CD8-positive, alpha-beta memory T cell (primary cell): ENCODE results near the gene LDB1. TPM values are rescaled to one million over a fixed set of nuclear protein-coding genes. Genes with fewer than 3 reads are reported as not detected.
A peak's percentile ranks its signal among the peaks of the same experiment; 100 is the strongest.

Source experiments
- CTCF ChIA-PET: fragments of 350-600 bp; sonication (Branson Sonifier 250); formaldehyde crosslinking; loops from one replicate; lab custom pipeline; 2021; ENCODE audit warnings: antibody characterized with exemption; lab: Charles Lee
- POLR2A ChIA-PET: fragments of 350-600 bp; sonication (Branson Sonifier 250); formaldehyde crosslinking; loops from one replicate; lab custom pipeline; 2021; ENCODE audit warnings: antibody characterized with exemption; lab: Charles Lee
- DNase-seq, 5 donors: peaks; one replicate each; pipeline versions ENCODE4 v3.0.0 to v3.0.0-alpha.2; 2020 to 2022; ENCODE audit warnings: mixed read lengths in 1 of 5
- H3K27ac ChIP-seq: one replicate; pipeline ENCODE4 v1.7.0; 2013; ENCODE audit warnings: low read depth, mild to moderate bottlenecking, low read length, moderate library complexity
- H3K27me3 ChIP-seq: 2 replicates; pipeline ENCODE4 v1.7.0; 2013; ENCODE audit warnings: low read length, mild to moderate bottlenecking; ENCODE audit not compliant: insufficient read depth, poor library complexity, severe bottlenecking
- H3K36me3 ChIP-seq: 2 replicates; pipeline ENCODE4 v1.7.0; 2013; ENCODE audit warnings: mild to moderate bottlenecking, low read length, moderate library complexity; ENCODE audit not compliant: insufficient read depth
- H3K4me1 ChIP-seq: 2 replicates; pipeline ENCODE4 v1.7.0; 2013; ENCODE audit warnings: mild to moderate bottlenecking, low read length, moderate library complexity; ENCODE audit not compliant: insufficient read depth
- H3K4me3 ChIP-seq: 2 replicates; pipeline ENCODE4 v1.7.0; 2013; ENCODE audit warnings: mild to moderate bottlenecking, low read length
- H3K9me3 ChIP-seq: 2 replicates; pipeline ENCODE4 v1.7.0; 2013; ENCODE audit warnings: mild to moderate bottlenecking, low read length
- H3K27ac Mint-ChIP-seq, 8 donors: one replicate each; pipeline ENCODE4 v1.8.0; 2020 to 2021; ENCODE audit warnings: mixed read lengths in 8 of 8, mild to moderate bottlenecking in 6 of 8, inconsistent platforms in 3 of 8, moderate library complexity in 3 of 8
- H3K27me3 Mint-ChIP-seq, 2 donors: one replicate each; pipeline ENCODE4 v1.8.0; 2020 to 2021; ENCODE audit warnings: mixed read lengths in 2 of 2, mild to moderate bottlenecking in 1 of 2, moderate library complexity in 1 of 2
- H3K36me3 Mint-ChIP-seq, 3 donors: one replicate each; pipeline ENCODE4 v1.8.0; 2020 to 2021; ENCODE audit warnings: mixed read lengths in 3 of 3, inconsistent platforms in 1 of 3, mild to moderate bottlenecking in 1 of 3
- H3K4me1 Mint-ChIP-seq, 3 donors: one replicate each; pipeline ENCODE4 v1.8.0; 2020 to 2021; ENCODE audit warnings: mixed read lengths in 3 of 3, inconsistent platforms in 1 of 3, mild to moderate bottlenecking in 1 of 3
- H3K4me3 Mint-ChIP-seq, 7 donors: one replicate each; pipeline ENCODE4 v1.8.0; 2020 to 2021; ENCODE audit warnings: mixed read lengths in 7 of 7, mild to moderate bottlenecking in 6 of 7, moderate library complexity in 4 of 7, inconsistent platforms in 2 of 7
- H3K9me3 Mint-ChIP-seq, 5 donors: one replicate each; pipeline ENCODE4 v1.8.0; 2020 to 2022; ENCODE audit warnings: mixed read lengths in 5 of 5, mild to moderate bottlenecking in 3 of 5, moderate library complexity in 2 of 5, inconsistent platforms in 1 of 5
- polyA plus RNA-seq: library from polyadenylated mRNA; unstranded; fragments of 300-500 nt; fragmentation: Illumina TruSeq; gene quantifications from one replicate; pipeline ENCODE4 v1.2.3, GENCODE V29; 2021
- total RNA-seq, 2 experiments: library from RNA; stranded (reverse); gene quantifications; one replicate each; pipeline ENCODE4 v1.2.3, GENCODE V29; 2021

Gene LDB1
- total and polyA plus RNA-seq, 3 experiments from 2014 or later: 36.0 to 64.8 (median 64.3) TPM

DNA sequence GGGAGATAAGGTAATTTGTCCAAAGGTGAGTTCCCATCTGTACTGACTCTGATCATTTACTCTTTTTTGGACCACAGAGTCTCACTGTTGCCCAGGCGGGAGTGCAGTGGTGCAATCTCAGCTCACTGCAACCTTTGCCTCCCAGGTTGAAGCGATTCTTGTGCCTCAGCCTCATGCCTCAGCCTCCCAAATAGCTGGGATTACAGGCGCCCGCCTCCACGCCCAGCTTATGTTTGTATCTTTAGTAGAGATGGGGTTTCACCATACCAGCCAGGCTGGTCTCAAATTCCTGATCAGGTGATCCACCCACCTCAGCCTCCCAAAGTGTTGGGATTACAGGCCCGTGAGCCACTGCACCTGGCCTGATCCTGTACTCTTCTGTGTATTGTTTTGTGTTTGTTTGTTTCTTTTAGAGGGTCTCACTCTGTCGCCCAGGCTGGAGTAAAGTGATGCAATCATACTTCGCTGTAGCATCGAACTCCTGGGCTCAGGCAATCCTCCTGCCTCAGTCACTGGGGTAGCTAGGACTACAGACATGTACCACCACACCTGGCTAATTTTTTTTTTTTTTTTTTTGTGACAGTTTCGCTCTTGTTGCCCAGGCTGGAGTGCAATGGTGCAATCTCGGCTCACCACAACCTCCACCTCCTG lies 34.4 kb upstream of the LDB1 start:
- DNase-seq: no peak
- peaks cover 27% of the 10 kb centered on the region for H3K36me3 ChIP-seq
- H3K4me3 ChIP-seq: no peak overlapping the region
- Mint-ChIP-seq H3K4me3 (peak overlapping the region in 6 of 7 donors; percentile 37 to 99 (median 62)), H3K27ac (peak overlapping the region; percentile 19 to 97 (median 68)), H3K9me3 (no peaks in the 10 kb centered on the region), H3K4me1 (peaks cover 36 to 60% (median 55%) of the 10 kb centered on the region in 3 donors), H3K36me3 (peaks cover 7 to 60% (median 8%) of the 10 kb centered on the region in 3 donors), H3K27me3 (peaks cover 0 to 1% of the 10 kb centered on the region in 2 donors)
- no peak overlapping the region for H3K27ac ChIP-seq
- ChIA-PET CTCF (no interaction called here), POLR2A (interaction anchor here (0.6 to 0.7 kb wide), 3 partner anchors 36 to 319 kb away, joined by 3 to 5 read pairs (median 3); no protein-coding TSS in a partner anchor)
- no peaks in the 10 kb centered on the region for H3K9me3 ChIP-seq
- no peaks in the 10 kb centered on the region for H3K27me3 ChIP-seq
- H3K4me1 ChIP-seq: peaks cover 22% of the 10 kb centered on the region

DNA sequence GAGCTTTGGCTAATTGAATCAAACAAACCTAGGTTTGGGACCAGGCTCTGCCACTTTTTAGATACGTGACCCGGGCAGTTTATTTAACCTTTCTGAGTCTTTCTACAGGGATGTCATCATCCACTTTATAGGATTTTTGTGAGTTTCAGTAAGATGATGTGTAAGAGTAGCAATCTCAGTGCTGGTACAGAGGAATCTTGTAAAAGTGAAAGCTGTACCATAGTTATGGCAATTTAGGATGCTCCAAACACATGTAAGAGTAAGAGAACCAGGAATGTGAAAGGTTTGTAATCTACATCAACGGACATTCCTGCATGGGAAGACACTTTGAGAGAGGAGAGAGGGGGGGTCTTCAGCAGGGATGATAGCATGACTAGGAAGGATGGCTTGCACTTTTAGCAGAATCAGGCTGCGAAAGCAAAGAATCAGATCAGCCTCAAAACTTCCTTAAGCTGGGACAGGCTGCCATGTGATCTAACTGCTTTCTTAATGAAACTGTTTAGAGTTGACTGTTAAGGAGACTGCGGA lies 33.0 kb upstream of the LDB1 start:
- Histone ChIP-seq H3K27me3 (no peaks in the 10 kb centered on the region), H3K4me3 (peak overlapping the region; percentile 91), H3K36me3 (peaks cover 24% of the 10 kb centered on the region), H3K9me3 (no peaks in the 10 kb centered on the region), H3K27ac (peak overlapping the region; percentile 93), H3K4me1 (peaks cover 22% of the 10 kb centered on the region)
- no peak for DNase-seq
- ChIA-PET CTCF (interaction anchor here (0.7 to 2.5 kb wide), 4 partner anchors 17 to 901 kb away, joined by 3 to 10 read pairs (median 4); no protein-coding TSS in a partner anchor), POLR2A (interaction anchor here (0.6 to 1.0 kb wide), 2 partner anchors 297 to 1140 kb away, joined by 3 to 8 read pairs; no protein-coding TSS in a partner anchor)
- peaks cover 3 to 60% (median 14%) of the 10 kb centered on the region in 3 donors for H3K36me3 Mint-ChIP-seq
- peak overlapping the region; percentile 88 to 99 (median 95) for H3K4me3 Mint-ChIP-seq
- peak overlapping the region; percentile 93 to 99 (median 98) for H3K27ac Mint-ChIP-seq
- H3K4me1 Mint-ChIP-seq: peaks cover 36 to 60% (median 55%) of the 10 kb centered on the region in 3 donors
- peaks cover 0 to 1% of the 10 kb centered on the region in 2 donors for H3K27me3 Mint-ChIP-seq
- no peaks in the 10 kb centered on the region for H3K9me3 Mint-ChIP-seq

DNA sequence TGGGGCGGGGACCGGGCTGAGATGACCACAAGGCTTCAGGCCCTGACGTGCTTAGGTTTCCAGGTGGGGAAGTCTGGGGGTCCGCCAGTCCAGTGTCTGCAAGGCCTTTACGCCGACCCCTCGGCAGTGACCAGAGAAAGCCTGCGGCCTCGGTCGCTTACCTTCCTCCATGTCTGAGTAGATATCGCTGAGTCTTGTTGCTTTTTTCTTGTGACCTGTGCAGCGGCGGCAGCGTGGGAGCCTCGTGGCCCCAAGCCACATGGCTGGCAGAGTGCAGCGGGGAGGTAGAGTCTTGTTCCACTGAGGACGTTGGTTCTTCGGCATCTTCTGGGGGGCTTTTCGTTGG lies 32.4 kb upstream of the LDB1 start:
- H3K27me3 Mint-ChIP-seq: peaks cover 0 to 1% of the 10 kb centered on the region in 2 donors
- DNase-seq: peak in 1 of 5 donors; percentile 20
- H3K27ac Mint-ChIP-seq: peak overlapping the region; percentile 93 to 99 (median 98)
- H3K4me1 ChIP-seq: peaks cover 22% of the 10 kb centered on the region
- POLR2A ChIA-PET: interaction anchor here (0.6 to 2.0 kb wide), 7 partner anchors 17 to 1140 kb away, joined by 3 to 8 read pairs (median 4); partner anchors contain the start of genes C10orf95 and OGA
- H3K36me3 ChIP-seq: peaks cover 21% of the 10 kb centered on the region
- H3K36me3 Mint-ChIP-seq: peaks cover 2 to 60% (median 16%) of the 10 kb centered on the region in 3 donors
- peak overlapping the region; percentile 93 for H3K27ac ChIP-seq
- peaks cover 36 to 58% (median 54%) of the 10 kb centered on the region in 3 donors for H3K4me1 Mint-ChIP-seq
- H3K4me3 Mint-ChIP-seq: peak overlapping the region; percentile 88 to 99 (median 95)
- H3K27me3 ChIP-seq: no peaks in the 10 kb centered on the region
- H3K4me3 ChIP-seq: peak overlapping the region; percentile 91
- no peaks in the 10 kb centered on the region for H3K9me3 ChIP-seq
- CTCF ChIA-PET: interaction anchor here (1.0 to 2.5 kb wide), 9 partner anchors 9 to 79 kb away, joined by 3 to 10 read pairs (median 4); no protein-coding TSS in a partner anchor
- H3K9me3 Mint-ChIP-seq: no peaks in the 10 kb centered on the region

DNA sequence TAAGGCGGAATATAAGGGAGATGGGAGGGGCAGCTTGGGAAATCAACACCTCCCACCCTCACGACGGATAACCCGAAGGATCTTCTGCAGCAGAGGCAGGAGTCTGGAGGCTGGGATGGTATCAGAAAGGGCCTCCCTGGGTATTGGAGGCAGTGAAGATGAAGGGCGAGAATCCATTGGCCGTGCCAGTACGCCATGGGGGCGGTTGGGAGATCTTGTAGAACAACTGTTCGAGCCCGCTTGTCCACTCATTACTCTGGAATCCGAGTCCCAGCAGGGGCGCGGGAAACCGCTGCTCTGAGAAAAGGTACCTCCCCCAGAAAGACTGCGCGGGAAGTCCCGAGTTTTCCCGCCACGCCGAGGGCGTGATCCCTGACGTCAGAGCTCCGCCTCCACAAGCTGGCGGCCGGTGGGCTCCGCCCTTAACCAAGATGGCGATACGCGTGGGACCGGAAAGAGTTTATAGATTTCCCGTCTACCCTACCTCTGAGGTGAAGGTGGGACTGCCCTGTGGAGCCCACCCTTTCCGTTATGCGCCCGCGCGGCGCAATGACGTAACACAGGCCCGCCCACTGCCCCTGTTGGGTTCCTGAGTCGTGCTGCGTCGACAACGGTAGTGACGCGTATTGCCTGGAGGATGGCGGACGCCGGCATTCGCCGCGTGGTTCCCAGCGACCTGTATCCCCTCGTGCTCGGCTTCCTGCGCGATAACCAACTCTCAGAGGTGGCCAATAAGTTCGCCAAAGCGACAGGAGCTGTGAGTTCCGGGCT lies 31.8 kb upstream of the LDB1 start, which contains the start of gene NOLC1:
Gene NOLC1 (plus strand): TSS at position 616 of the 771 bp plus-strand sequence. CDS start 22 bp downstream, at position 638.
- CTCF ChIA-PET: interaction anchor here (0.6 to 2.5 kb wide), 11 partner anchors 8 to 352 kb away, joined by 3 to 10 read pairs (median 4); partner anchors contain the start of gene SUFU
- peak within 1 kb of the TSS; percentile 88 to 99 (median 95) for H3K4me3 Mint-ChIP-seq
- H3K36me3 ChIP-seq: peaks cover 15% of the 10 kb centered on the region

DNA sequence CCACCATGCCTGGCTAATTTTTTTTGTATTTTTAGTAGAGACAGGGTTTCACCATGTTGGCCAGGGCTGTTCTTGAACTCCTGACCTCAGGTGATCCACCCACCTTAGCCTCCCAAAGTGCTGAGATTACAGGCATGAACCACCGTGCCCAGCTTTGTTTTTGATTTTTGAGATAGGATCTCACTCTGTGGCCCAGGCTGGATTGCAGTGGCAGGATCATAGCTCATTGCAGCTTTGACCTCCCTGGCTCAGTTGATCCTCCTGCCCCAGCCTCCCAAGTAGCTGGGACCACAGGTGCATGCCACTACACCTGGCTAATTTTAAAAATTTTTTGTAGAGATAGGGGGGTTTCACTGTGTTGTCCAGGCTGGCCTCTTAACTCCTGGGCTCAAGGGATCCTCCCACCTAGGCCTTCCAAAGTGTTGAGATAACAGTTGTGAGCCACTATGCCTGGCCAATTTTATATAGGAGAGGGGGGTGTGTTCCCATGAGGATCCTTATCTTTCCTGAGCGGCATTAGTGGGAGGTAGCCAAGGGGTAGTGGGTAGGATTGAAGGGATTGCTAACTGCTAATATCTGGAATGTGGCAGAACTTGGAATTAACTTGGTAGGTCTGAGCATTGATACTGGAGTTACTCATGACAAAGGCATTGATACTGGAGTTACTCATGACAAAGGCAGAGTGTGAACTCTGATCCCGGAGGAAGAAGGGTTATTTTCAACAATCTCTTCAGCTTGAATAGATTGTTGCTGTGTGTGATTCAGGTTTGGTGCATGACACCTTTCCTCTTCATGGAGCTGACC lies 31.0 kb upstream of the LDB1 start:
- Mint-ChIP-seq H3K9me3 (no peaks in the 10 kb centered on the region), H3K27ac (peak overlapping the region; percentile 93 to 99 (median 98)), H3K27me3 (no peaks in the 10 kb centered on the region), H3K4me3 (peak overlapping the region; percentile 88 to 99 (median 95)), H3K36me3 (peaks cover 0 to 60% (median 16%) of the 10 kb centered on the region in 3 donors), H3K4me1 (peaks cover 29 to 47% (median 41%) of the 10 kb centered on the region in 3 donors)
- Histone ChIP-seq H3K4me1 (peaks cover 22% of the 10 kb centered on the region), H3K27me3 (no peaks in the 10 kb centered on the region), H3K9me3 (no peaks in the 10 kb centered on the region), H3K4me3 (peak overlapping the region; percentile 58), H3K27ac (peak overlapping the region; percentile 93), H3K36me3 (peaks cover 13% of the 10 kb centered on the region)
- no peak for DNase-seq
- POLR2A ChIA-PET: interaction anchor here (0.5 to 2.0 kb wide), 9 partner anchors 13 to 333 kb away, joined by 3 to 6 read pairs (median 3); partner anchors contain the start of genes C10orf95, HPS6, OGA and PPRC1
- CTCF ChIA-PET: interaction anchor here (0.6 to 2.5 kb wide), 11 partner anchors 8 to 353 kb away, joined by 3 to 10 read pairs (median 4); partner anchors contain the start of gene SUFU

More for the DNA sequence above, 31.8 kb upstream of the LDB1 start, which contains the start of gene NOLC1:
- no peaks in the 10 kb centered on the region for H3K9me3 ChIP-seq
- Mint-ChIP-seq H3K9me3 (no peaks in the 10 kb centered on the region), H3K4me1 (peaks cover 33 to 55% (median 49%) of the 10 kb centered on the region in 3 donors), H3K36me3 (peaks cover 0 to 60% (median 16%) of the 10 kb centered on the region in 3 donors), H3K27me3 (no peaks in the 10 kb centered on the region), H3K27ac (peak within 1 kb of the TSS; percentile 93 to 99 (median 98))
- no peaks in the 10 kb centered on the region for H3K27me3 ChIP-seq
- peak within 1 kb of the TSS; percentile 91 for H3K4me3 ChIP-seq
- POLR2A ChIA-PET: interaction anchor here (0.5 to 2.0 kb wide), 11 partner anchors 14 to 333 kb away, joined by 3 to 6 read pairs (median 3); partner anchors contain the start of genes C10orf95, HPS6, OGA and PPRC1
- DNase-seq: peak; percentile 99 to 100 (median 100)
- peak within 1 kb of the TSS; percentile 93 for H3K27ac ChIP-seq
- H3K4me1 ChIP-seq: peaks cover 22% of the 10 kb centered on the region

DNA sequence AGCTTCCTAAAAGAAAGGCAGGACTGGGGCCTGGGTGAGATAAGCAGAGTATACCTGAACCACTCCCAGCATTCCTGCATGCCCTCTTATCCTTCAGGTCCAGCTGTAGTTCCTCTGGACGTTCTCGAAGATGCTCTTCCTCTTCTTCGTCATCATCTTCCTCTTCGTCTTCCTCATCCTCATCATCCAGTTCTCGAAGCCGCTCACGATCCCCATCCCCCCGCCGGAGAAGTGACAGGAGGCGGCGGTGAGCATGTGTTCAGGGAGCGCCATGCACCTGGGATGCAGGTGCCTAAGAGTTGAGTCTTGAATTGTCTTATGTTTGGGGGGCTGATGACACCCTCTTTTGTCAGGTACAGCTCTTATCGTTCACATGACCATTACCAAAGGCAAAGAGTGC lies 28.1 kb upstream of the LDB1 start:
- ChIA-PET POLR2A (no interaction called here), CTCF (no interaction called here)
- Mint-ChIP-seq H3K4me1 (peaks cover 17 to 24% (median 20%) of the 10 kb centered on the region in 3 donors), H3K9me3 (no peaks in the 10 kb centered on the region), H3K36me3 (peaks cover 0 to 72% (median 28%) of the 10 kb centered on the region in 3 donors), H3K27me3 (no peaks in the 10 kb centered on the region), H3K27ac (peak overlapping the region in 2 of 8 donors; percentile 65 to 69), H3K4me3 (no peak overlapping the region)
- Histone ChIP-seq H3K4me1 (peaks cover 10% of the 10 kb centered on the region), H3K36me3 (peaks cover 18% of the 10 kb centered on the region), H3K27me3 (no peaks in the 10 kb centered on the region), H3K9me3 (no peaks in the 10 kb centered on the region), H3K4me3 (no peak overlapping the region), H3K27ac (no peak overlapping the region)
- DNase-seq: no peak
